Stimulated activated CD8-positive, alpha-beta memory T cell treated with anti-CD3 and anti-CD28 coated beads, Interleukin-7, amount 100 ng/mL, for 24 hours (primary cell): ENCODE data around the gene ARHGEF2.
"Not testable (repeated sequence)": the region's sequence is repeated elsewhere in the genome, so short reads cannot be mapped to it uniquely, and the experiment has no call there.

ENCODE experiments used
- DNase-seq: peaks from one replicate; pipeline ENCODE4 v3.0.0-alpha.2; 2020; ENCODE audit warnings: low read depth

ARHGEF2 gene

GRCh38 chr1:155990005-155990739 is 11.8 kb upstream of the ARHGEF2 start:
- no peak for DNase-seq

- peak; percentile 37 for DNase-seq
Measured at GRCh38 chr1:155989242-155990004, 11.1 kb upstream of the ARHGEF2 start.

GRCh38 chr1:155984903-155985645 is 6.7 kb upstream of the ARHGEF2 start:
- DNase-seq: not testable (repeated sequence)

GRCh38 chr1:155984341-155984740 is 6.0 kb upstream of the ARHGEF2 start:
- DNase-seq: no peak

- DNase-seq: no peak
Measured at GRCh38 chr1:155983191-155984024, 5.1 kb upstream of the ARHGEF2 start.

GRCh38 chr1:155982106-155982505 is 3.8 kb upstream of the ARHGEF2 start:
- DNase-seq: no peak

GRCh38 chr1:155981266-155982088 is 3.1 kb upstream of the ARHGEF2 start:
- no peak for DNase-seq

GRCh38 chr1:155979597-155980343 is 1.4 kb upstream of the ARHGEF2 start:
- no peak for DNase-seq

- DNase-seq: no peak
Measured at GRCh38 chr1:155978973-155979429, 654 bp upstream of the ARHGEF2 start.

- DNase-seq: peak; percentile 35
Measured at GRCh38 chr1:155977690-155978324, 540 bp downstream of the ARHGEF2 start.

- DNase-seq: no peak
Measured at GRCh38 chr1:155976913-155977689, 1.2 kb downstream of the ARHGEF2 start.

- no peak for DNase-seq
Measured at GRCh38 chr1:155976062-155976912, 2.1 kb downstream of the ARHGEF2 start.

- no peak for DNase-seq
Measured at GRCh38 chr1:155975375-155976061, 2.8 kb downstream of the ARHGEF2 start.

GRCh38 chr1:155974208-155975115 is 3.9 kb downstream of the ARHGEF2 start:
- DNase-seq: no peak

GRCh38 chr1:155973723-155974122 is 4.6 kb downstream of the ARHGEF2 start:
- DNase-seq: no peak
